ENCODE data around the gene STXBP5. TPM values are rescaled to one million over a fixed set of nuclear protein-coding genes. Genes with fewer than 3 reads are reported as not detected.

Gene STXBP5
- total and polyA plus RNA-seq, 9 of the 15 experiments (the other 6 are each of a cell fraction or from before 2014, with no cell fraction given), result 23.3 to 172 (median 71.5) TPM

GRCh38 chr6:147166360-147166944 is 37.8 kb upstream of the STXBP5 start (continued):
- TF ChIP-seq TGIF2 (CRISPR knock-in tag; IDR thresholded peaks at IDR 0.05), result no peak
- no peak for TF ChIP-seq SNRNP70 (optimal IDR thresholded peaks at IDR 0.05; ENCODE audit: low read depth, low read length)
- peak; percentile 67 for TF ChIP-seq LEF1 (IDR thresholded peaks at IDR 0.05)
- peak; percentile 35; the same call in 1 of the 2 replicates for TF ChIP-seq REST (IDR thresholded peaks at IDR 0.05; ENCODE audit: borderline replicate concordance)
- no peak for TF ChIP-seq REST (CRISPR knock-in tag; IDR thresholded peaks at IDR 0.05; ENCODE audit: low read depth)
- peak; percentile 97 for TF ChIP-seq HDAC2 (IDR thresholded peaks at IDR 0.05)
- no peak for TF ChIP-seq ZNF282 (CRISPR knock-in tag; IDR thresholded peaks at IDR 0.05)
- peak; percentile 88 for TF ChIP-seq ZNF592 (IDR thresholded peaks at IDR 0.05)
- TF ChIP-seq ZNF274 (IDR thresholded peaks at IDR 0.05; ENCODE audit: borderline replicate concordance, low read depth, low read length), result no peak
- peak in 1 of 2 experiments; percentile 51 for TF ChIP-seq NCOA2 (IDR thresholded peaks at IDR 0.05; ENCODE audit: partially characterized antibody in 2 of 2)
- no peak for TF ChIP-seq ZNF583 (CRISPR knock-in tag; IDR thresholded peaks at IDR 0.05)
- TF ChIP-seq RB1 (IDR thresholded peaks at IDR 0.05; ENCODE audit: low read depth), result no peak
- no peak for TF ChIP-seq CREB3 (tag; conservative IDR thresholded peaks at IDR 0.05; ENCODE audit: low read depth)
- TF ChIP-seq BHLHE40 (IDR thresholded peaks at IDR 0.05; ENCODE audit: low read length), result no peak; the same call in 1 of the 2 replicates

All from K562 (cell line).